HG03103 (cell line): ENCODE data around the gene RADIL.

Experiments
- ATAC-seq: cut with Tn5 transposase; IDR thresholded peaks from one replicate; pipeline ENCODE4 v1.9.1; 2021; ENCODE audit warnings: low read depth; ENCODE audit not compliant: unreplicated experiment

Gene RADIL

GRCh38 chr7:4884164-4884563 is 648 bp upstream of the RADIL start:
- no peak for ATAC-seq

- ATAC-seq = no peak
Observed at GRCh38 chr7:4883033-4883371, 514 bp downstream of the RADIL start.

GRCh38 chr7:4882169-4883032 is 1.1 kb downstream of the RADIL start:
- ATAC-seq = no peak

GRCh38 chr7:4880218-4880617 is 3.3 kb downstream of the RADIL start:
- ATAC-seq = no peak

- ATAC-seq = no peak
Observed at GRCh38 chr7:4879396-4880081, 4.0 kb downstream of the RADIL start.

- no peak for ATAC-seq
Observed at GRCh38 chr7:4878336-4879335, 4.9 kb downstream of the RADIL start.

- no peak for ATAC-seq
Observed at GRCh38 chr7:4876586-4876985, 6.9 kb downstream of the RADIL start.

GRCh38 chr7:4875391-4875790 is 8.1 kb downstream of the RADIL start:
- no peak for ATAC-seq

GRCh38 chr7:4873071-4873944 is 10.2 kb downstream of the RADIL start:
- ATAC-seq = no peak

GRCh38 chr7:4871930-4872675 is 11.4 kb downstream of the RADIL start:
- ATAC-seq = no peak

GRCh38 chr7:4871056-4871680 is 12.3 kb downstream of the RADIL start:
- ATAC-seq = no peak

- ATAC-seq = no peak
Observed at GRCh38 chr7:4868493-4868892, 15.0 kb downstream of the RADIL start.

GRCh38 chr7:4866528-4867496 is 16.7 kb downstream of the RADIL start:
- ATAC-seq = no peak

- ATAC-seq = no peak
Observed at GRCh38 chr7:4862156-4862555, 21.4 kb downstream of the RADIL start.

GRCh38 chr7:4861673-4862072 is 21.8 kb downstream of the RADIL start, which contains the start of gene PAPOLB:
TSS of gene PAPOLB (minus strand) at chr7:4862030. CDS start at chr7:4861810, 220 bp downstream.
- ATAC-seq = no peak

GRCh38 chr7:4861227-4861626 is 22.3 kb downstream of the RADIL start:
- no peak for ATAC-seq

GRCh38 chr7:4857189-4857588 is 26.3 kb downstream of the RADIL start:
- no peak for ATAC-seq
